Stimulated activated CD8-positive, alpha-beta memory T cell treated with anti-CD3 and anti-CD28 coated beads, Interleukin-2, amount 100 ng/mL, for 1 hour (primary cell): ENCODE data around the gene FMN1.

ENCODE experiments used
- DNase-seq, 2 donors: peaks; one replicate each; pipeline ENCODE4 v3.0.0-alpha.2; 2020; ENCODE audit warnings: low read depth in 2 of 2

The FMN1 gene

GRCh38 chr15:32885713-32886112 is 308.8 kb downstream of the FMN1 start:
- no peak for DNase-seq

DNA sequence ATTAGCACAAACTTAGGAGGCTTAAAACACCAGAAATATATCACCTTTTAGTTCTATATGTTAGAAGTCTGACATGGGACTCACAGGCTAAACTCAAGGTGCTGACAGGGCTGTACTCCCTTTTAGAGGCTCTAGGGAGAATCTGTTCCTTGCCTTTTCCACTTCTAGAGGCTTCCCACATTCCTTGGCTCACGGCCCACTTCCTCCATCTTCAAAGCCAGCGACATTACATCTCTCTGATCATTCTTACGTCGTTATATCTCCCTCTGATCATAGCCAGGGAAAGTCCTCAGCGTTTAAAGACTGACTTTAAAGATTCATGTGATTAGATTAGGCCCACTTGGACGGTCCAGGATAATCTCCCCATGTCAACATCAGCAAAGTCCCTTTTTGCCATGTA is 310.4 kb downstream of the FMN1 start:
- no peak for DNase-seq

- DNase-seq = no peak
Observed at GRCh38 chr15:32882955-32883354, 311.6 kb downstream of the FMN1 start.

GRCh38 chr15:32881528-32881927 is 313.0 kb downstream of the FMN1 start:
- no peak for DNase-seq

DNA sequence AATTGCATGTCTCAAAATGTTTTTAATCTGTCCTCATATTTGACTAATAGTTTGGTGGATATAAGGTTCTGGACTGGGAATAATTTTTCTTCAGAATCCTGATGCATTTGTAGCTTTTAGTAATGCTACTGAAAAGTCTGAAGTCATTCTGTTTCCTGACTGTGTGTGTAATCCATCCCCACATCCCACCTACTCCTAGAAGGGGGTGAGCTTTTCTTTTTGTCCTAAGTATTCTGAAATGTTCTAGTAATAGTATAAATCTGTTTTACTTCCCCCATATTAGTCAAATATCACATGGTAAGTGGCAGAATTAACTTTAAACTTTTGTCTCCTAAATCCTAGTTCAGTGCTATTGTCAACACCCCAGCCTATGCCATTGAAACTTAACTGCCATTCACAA is 313.9 kb downstream of the FMN1 start:
- DNase-seq = no peak

DNA sequence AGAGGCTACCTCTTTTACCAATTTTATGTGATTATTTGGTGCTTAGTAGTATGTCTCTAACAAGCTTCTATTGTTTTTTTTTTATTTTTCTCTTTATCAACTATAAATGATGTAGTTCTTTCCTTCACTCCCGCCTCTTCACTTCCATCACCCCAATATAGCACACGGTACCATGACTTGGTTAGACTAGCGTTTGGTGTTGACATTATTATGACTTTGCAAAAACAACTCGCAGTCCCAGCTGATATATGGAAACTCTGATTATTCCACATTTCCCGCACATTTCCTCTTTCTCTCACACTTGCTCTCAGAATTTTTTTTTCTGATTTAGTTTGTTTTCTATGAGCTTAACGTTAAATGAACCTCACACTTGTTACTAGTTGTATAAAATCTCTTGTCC is 314.5 kb downstream of the FMN1 start:
- no peak for DNase-seq

- DNase-seq = no peak
Observed at GRCh38 chr15:32878869-32879805, 315.4 kb downstream of the FMN1 start.

DNA sequence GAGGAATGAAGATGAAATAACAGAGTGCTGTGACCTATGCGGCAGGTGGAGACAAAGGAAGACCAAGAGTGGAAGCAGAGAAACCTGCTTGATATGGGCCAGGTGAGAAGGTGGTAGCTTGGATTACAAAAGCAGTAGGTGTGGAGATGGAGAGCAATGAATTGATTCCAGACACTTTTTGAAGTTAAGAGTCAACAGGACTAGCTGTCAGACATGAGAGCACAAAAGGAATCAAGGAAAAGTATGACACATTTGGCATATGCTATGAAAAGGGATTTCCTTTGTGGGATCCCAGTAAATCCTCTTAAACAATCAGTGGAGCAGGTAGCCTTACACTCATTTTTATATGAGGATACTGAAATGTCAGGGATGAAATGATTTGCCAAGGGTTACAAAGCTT is 316.2 kb downstream of the FMN1 start:
- no peak for DNase-seq

GRCh38 chr15:32877252-32878019 is 317.1 kb downstream of the FMN1 start:
- DNase-seq = no peak

DNA sequence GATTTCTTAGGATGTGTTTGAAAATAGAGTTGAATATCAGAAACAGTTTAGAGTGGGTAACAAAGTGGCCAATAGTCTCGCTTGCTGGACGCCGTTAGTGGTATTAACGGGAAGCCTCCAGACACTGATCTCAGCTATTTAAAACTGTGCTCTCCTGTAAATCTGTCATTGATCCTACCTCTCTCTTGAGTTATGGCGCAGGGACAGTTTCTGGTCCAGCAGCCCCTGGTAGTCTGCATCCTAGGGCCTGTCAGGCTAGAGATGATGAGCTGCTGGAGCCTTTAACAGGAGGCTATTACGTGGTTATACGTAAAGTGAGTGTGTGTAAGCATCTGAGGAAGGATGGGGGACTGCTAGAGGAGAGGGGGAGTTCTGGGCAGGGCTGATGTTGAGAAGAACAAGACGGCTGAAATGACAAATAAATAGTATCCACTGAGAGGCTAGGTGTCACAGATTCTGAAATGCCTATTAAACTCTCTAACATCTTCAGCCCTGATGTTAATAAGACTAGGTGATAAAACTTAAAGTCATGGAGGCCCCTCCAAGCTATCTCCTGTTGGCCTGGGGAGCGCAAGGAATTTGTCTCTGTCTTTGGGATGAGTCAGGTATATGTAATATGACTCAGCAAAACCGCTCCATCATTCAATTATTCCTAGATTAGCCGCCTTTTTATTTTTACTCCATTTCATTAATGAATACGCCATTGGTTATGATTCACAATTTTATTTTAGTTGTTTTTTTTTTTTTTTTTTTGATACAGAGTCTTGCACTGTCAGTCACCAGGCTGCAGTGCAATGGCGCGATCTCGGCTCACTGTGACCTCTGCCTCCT is 321.0 kb downstream of the FMN1 start:
- DNase-seq = no peak

DNA sequence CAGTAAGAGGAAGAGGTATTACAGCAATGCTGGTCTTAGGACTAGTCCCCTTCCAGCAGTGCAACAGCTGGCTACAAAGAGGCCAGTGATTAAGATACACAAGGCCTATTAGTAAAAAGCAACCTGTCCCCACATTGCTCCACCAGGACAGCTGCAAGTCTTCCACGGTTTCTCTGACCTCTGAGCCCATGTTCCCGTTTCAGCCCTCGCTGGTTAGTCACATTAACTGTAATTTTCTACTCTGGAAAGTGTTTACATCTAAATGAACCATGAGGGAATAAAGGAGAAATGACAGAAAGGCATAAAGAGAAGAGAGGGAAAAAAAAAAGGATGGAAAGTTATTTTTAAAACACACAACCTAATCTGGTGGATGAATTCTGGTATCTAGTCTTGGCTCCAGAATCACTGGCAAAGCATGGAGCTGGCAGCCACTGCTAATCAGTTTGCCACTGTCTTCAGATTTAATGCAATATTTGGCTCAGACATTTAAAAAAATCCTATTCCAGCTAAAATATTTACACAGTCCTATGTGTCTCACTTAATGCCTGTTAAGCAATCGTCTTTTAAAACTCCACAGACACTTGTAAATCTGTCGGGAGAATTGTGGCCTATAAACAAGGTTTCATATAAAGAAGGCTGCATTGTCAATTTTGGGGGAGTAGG is 321.8 kb downstream of the FMN1 start:
- no peak for DNase-seq

DNA sequence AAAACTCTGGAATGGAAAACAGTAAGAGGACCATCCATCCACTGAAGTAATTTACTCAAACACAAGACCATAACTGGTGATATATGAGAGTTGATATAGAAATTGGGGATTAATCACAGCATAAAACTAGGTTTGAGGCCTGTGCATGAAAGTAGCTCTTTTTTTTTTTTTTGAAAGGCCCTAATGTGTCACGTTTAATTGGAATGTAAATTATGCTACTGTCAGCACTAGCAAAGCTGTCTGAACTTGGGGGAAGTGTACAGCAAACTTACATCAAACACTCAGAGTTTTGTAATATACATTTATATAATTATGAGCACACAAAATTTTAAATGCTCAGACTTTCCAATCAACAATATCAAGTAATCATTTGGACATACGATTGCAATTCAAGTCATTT is 322.6 kb downstream of the FMN1 start:
- DNase-seq = no peak

DNA sequence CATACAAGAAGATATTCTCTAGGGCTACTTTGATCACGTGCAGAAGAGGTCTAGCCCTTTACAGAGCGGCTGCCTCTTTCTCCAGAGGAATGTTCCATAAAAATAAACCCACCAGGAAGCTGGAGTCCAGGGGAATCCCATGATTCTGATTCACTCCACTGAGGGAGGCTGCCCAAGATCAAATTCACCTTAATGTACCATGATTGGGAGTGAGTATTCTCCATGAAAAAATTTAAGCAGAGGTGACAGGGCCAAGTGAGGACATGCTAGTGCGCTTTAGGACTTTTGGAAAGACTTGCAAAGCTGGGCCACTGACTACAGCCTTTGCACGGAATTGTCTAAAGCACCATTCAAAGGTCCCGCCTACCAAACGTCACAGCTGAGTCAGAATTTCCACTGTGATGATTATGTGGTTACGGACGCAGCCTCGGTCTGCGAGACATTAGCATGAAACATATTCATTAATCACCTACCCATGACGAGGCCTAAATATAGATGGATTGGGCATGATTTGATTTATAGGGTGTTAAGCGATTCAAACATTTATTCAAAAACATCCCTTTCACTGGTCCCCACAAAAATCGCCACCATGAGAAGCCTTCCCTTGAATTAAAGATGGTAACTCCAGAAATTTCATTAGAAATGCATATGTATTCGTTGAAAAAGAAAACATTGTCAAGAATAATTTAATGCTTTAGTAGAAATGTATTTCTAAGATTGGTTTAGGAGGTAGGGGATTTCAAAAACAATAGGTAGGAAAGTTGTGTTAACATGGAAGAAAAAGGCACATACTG is 324.1 kb downstream of the FMN1 start:
- no peak for DNase-seq

DNA sequence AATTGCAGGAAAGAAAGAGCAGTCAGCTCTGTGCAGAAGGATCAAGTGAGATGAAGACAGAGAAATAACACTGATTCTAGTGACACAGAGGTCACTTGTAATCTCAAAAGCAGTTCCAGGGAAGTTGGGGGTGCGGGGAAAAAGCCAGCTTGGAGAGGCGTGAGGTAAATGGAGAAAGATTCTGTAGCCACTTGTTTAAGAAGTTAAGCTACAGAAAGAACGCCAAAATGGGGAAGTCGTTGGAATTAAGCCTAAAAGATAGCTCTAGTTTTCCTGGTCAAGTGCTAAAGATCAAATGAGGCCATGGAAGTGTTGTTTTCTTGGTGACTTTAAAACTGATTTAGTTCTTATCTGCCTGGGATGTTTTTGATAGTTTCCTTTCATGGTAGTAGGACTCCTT is 324.7 kb downstream of the FMN1 start:
- DNase-seq = no peak

DNA sequence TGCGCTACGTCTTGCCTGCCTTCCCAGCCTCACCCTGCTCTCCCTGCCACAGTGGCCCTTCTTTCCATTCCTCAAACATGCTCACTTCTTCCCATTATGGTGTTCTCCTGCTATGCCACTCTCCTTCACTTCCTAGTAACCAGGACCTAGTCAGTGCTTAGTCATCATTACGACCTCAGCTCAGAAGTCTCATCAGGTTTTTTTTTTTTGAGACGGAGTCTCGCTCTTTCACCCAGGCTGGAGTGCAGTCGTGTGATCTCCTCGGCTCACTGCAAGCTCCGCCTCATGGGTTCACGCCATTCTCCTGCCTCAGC is 327.2 kb downstream of the FMN1 start:
- no peak for DNase-seq

DNA sequence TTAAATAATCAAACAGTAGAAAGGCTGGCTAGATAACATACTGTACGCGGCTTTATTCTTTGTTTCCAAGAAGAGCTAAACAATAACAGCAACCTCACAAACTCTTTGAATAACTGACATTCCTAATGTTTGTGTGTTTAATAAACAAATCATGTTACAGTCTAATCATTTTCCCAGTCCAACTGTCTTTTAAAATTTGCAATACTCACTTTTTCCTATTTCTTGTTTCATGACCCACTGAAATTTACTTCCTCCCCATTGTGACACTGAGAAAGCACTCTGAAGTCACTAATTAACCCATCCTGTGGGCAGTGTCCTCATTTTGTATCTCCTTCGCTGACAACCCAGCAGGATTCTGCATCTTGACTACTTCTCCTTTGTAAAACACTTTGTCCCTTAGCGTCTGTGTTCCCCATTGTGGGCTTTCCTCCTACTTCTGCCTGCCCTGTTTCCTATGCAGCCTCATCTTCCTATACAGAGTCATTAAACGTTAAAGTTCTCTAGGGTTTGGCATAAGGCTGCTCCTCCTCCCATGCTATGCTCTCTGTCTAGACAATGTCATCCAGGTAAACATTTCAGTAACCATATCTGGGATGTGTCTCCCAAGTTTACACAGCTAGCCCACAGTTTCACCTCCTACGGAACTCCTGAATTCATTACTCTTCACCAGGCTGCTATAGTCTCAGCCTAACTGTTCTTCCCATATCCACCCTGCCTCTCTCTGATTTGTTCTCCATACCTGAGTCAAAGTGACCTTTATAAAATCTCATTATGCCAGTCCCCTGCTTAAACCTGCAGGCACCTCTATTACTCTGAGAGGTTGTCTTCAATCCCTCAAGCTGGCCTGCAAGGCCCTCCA is 327.8 kb downstream of the FMN1 start:
- DNase-seq = no peak

- DNase-seq = no peak
Observed at GRCh38 chr15:32864841-32865240, 329.7 kb downstream of the FMN1 start.

DNA sequence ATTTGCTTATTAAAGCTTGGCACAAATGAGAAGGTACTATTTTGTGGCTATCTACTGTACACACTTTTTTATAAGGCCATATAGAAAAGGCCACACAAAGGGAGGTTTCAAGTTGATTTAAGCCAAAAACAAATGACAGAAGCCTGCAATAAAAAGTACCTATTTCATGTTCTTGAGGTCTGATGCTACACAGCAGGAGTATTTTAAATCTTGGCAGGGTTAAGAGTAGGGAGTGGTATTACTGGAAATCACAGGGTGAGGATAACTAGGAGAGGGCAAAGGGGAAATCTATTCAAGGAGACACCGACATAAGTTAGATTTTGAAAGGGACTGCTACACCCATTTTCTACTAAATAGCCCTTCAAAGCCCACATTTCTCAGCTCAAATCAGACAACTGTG is 330.5 kb downstream of the FMN1 start:
- no peak for DNase-seq

DNA sequence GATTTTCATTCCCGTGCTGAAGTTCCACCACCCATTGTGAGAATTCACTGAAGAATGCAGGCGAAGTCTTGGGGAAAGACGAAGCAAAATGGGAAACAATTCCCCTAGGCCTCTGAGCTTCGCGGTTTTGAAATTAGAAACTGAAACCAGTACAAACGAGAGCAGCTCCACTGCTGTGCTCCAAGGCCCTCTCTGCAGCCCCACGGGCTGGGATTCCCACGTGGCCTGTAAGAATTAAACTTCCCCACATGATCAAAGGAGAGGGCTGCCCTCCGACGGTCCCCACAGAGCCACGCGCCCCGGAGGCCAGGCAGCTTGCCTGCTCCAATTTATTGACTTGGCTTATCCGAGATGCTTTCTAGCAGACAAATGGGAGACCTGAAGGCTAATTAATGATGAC is 332.8 kb downstream of the FMN1 start:
- no peak for DNase-seq

GRCh38 chr15:32861174-32861573 is 333.3 kb downstream of the FMN1 start:
- DNase-seq = no peak
